ENCODE data around the gene STT3B. TPM values are rescaled to one million over a fixed set of nuclear protein-coding genes. Genes with fewer than 3 reads are reported as not detected.
A peak's percentile ranks its signal among the peaks of the same experiment; 100 is the strongest.
"Not testable (repeated sequence)": the region's sequence is repeated elsewhere in the genome, so short reads cannot be mapped to it uniquely, and the experiment has no call there.

The STT3B gene
- total RNA-seq, 1 donor from 2014 or later: 180 TPM

DNA sequence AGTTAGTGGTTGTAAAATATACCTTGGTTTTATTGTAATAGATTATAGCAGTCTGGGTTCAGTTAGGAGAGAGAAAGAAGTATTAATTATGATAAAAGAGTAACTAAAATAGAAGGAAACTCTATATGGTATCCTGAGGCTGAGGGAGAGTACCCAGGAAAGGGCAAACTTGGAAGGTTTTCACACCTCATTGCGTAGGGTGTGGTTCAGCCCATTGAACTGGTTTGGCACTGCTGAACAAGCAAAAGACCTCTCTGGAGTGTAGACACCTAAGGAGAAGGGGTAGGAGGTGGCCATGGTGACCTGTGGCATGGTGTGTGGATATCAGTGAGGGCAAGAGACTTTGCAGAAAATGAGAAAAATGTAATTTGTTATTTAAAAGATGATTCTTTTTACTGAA, 63.5 kb downstream of the STT3B start:
- DNase-seq (ENCODE audit: extremely low spot score, unreplicated experiment): no peak
- H3K36me3 Mint-ChIP-seq: peaks cover 62% of the 10 kb centered on the region

DNA sequence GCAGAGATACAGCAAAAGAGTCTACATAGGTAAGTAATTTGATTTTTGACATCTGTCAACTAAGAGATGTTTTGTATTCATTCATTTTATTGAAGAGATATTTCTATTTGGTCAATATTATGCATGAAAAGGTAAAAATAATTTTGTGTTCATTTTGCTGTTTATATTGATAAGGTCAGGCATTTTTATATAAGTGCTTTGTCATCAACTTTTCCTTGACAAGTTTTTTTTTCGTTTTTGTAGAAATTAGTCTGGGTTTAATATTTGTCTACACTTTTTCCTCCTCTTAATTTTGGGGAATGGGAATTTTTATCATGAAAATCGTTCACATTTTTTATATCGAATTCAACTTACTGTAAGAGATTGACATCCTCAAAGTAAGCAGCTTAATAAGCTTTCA, 67.7 kb downstream of the STT3B start:
- no peak for DNase-seq (ENCODE audit: extremely low spot score, unreplicated experiment)
- peaks cover 57% of the 10 kb centered on the region for H3K36me3 Mint-ChIP-seq
- no peak overlapping the region for H3K27ac Mint-ChIP-seq
- H3K4me1 Mint-ChIP-seq (ENCODE audit: unreplicated experiment): peaks cover 9% of the 10 kb centered on the region
- TF ChIP-seq, protein P1, sequence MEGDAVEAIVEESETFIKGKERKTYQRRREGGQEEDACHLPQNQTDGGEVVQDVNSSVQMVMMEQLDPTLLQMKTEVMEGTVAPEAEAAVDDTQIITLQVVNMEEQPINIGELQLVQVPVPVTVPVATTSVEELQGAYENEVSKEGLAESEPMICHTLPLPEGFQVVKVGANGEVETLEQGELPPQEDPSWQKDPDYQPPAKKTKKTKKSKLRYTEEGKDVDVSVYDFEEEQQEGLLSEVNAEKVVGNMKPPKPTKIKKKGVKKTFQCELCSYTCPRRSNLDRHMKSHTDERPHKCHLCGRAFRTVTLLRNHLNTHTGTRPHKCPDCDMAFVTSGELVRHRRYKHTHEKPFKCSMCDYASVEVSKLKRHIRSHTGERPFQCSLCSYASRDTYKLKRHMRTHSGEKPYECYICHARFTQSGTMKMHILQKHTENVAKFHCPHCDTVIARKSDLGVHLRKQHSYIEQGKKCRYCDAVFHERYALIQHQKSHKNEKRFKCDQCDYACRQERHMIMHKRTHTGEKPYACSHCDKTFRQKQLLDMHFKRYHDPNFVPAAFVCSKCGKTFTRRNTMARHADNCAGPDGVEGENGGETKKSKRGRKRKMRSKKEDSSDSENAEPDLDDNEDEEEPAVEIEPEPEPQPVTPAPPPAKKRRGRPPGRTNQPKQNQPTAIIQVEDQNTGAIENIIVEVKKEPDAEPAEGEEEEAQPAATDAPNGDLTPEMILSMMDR (conservative IDR thresholded peaks at IDR 0.05): no peak
- no peaks in the 10 kb centered on the region for H3K27me3 Mint-ChIP-seq
- no peaks in the 10 kb centered on the region for H3K9me3 Mint-ChIP-seq
- no peak overlapping the region for H3K4me3 Mint-ChIP-seq

More for the DNA sequence above, 63.5 kb downstream of the STT3B start:
- H3K4me1 Mint-ChIP-seq (ENCODE audit: unreplicated experiment): peaks cover 14% of the 10 kb centered on the region
- TF ChIP-seq, protein P1 (conservative IDR thresholded peaks at IDR 0.05): no peak
- no peaks in the 10 kb centered on the region for H3K9me3 Mint-ChIP-seq
- no peak overlapping the region for H3K27ac Mint-ChIP-seq
- no peaks in the 10 kb centered on the region for H3K27me3 Mint-ChIP-seq
- H3K4me3 Mint-ChIP-seq: no peak overlapping the region

DNA sequence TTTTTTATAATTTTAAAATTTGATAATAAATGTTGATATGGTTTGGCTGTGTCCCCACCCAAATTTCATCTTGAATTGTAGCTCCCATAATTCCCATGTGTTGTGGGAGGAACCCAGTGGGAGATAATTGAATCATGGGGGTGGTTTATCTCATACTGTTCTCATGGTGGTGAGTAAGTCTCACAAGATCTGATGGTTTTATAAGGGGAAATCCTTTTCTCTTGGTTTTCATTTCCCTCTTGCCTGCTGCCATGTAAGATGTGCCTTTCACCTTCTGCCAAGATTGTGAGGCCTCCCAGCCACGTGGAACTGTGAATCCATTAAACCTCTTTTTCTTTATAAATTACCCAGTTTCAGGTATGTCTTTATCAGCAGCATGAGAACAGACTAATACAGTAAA, 72.6 kb downstream of the STT3B start:
- not testable (repeated sequence) for H3K4me3 Mint-ChIP-seq; H3K27ac Mint-ChIP-seq; DNase-seq (ENCODE audit: extremely low spot score, unreplicated experiment); H3K9me3 Mint-ChIP-seq; H3K27me3 Mint-ChIP-seq; H3K4me1 Mint-ChIP-seq (ENCODE audit: unreplicated experiment)
- peaks cover 69% of the 10 kb centered on the region for H3K36me3 Mint-ChIP-seq

DNA sequence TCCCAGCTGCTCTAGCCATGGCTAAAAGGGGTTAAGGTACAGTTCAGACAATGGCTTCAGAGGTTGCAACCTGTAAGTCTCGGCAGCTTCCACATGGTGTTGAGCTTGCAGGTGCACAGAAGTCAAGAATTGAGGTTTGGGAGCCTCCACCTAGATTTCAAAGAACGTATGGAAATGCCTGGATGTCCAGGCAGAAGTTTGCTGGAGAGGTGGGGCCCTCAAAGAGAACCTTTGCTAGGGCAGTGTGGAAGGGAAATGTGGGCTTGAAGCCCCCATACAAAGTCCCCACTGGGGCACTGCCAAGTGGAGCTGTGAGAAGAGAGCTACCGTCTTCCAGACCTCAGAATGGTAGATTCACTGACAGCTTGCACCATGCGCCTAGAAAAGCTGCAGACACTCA, 73.7 kb downstream of the STT3B start:
- Mint-ChIP-seq H3K4me1 (ENCODE audit: unreplicated experiment) (no peaks in the 10 kb centered on the region), H3K27me3 (no peaks in the 10 kb centered on the region), H3K9me3 (peaks cover 13% of the 10 kb centered on the region), H3K4me3 (no peak overlapping the region), H3K36me3 (peaks cover 69% of the 10 kb centered on the region), H3K27ac (no peak overlapping the region)
- TF ChIP-seq, protein P1 (conservative IDR thresholded peaks at IDR 0.05): no peak
- DNase-seq (ENCODE audit: extremely low spot score, unreplicated experiment): no peak

DNA sequence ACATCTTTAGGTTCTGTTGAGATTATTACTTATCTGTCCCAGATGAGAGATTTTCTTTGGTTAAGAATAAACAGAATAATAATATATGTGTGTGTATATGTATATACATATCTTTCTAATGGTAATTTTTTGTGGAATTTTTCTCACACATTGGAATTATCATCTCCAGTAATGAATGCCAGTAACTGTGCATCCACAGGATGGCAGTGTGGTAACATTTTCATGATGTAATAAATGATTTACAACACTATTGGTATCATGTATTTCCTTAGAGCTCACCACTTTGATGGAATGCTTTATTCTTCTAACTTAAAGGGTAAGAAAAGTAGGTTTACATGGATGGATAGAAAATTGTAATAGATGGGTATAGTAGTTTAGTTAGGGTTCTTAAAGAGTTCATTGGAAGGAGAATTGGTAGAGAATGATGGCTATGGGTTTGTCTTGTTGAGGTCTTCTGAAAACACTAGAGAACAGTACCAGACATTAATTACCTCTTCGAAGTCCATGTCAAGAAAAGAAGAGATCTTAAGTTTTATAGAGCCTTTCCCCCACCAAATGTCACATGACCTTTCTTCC, 78.1 kb downstream of the STT3B start:
- no peak for DNase-seq (ENCODE audit: extremely low spot score, unreplicated experiment)

DNA sequence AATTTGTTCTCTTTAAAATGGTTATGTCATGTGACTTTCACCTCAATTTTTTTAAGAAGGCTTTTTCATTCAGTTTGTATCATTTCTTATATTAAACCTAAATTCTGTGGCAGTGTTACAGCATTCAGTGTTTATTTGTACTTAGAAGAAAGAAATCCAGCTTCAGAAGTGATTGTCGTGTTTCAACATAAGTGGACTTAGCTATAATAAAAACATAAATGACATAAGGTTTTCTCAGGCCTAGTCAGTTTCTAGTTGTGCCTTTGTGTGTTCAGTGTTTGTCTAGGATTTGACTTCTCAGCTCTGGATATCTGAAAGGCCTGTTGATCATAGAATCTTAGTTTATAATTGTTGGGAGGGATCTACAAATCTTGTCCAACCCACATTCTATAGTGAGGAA, 80.5 kb downstream of the STT3B start:
- Mint-ChIP-seq H3K27me3 (no peaks in the 10 kb centered on the region), H3K27ac (no peak overlapping the region), H3K36me3 (peaks cover 39% of the 10 kb centered on the region), H3K4me1 (ENCODE audit: unreplicated experiment) (peaks cover 4% of the 10 kb centered on the region), H3K9me3 (peaks cover 19% of the 10 kb centered on the region), H3K4me3 (no peak overlapping the region)
- DNase-seq (ENCODE audit: extremely low spot score, unreplicated experiment): no peak
- TF ChIP-seq, protein P1 (conservative IDR thresholded peaks at IDR 0.05): no peak

More for the DNA sequence above, 78.1 kb downstream of the STT3B start:
- H3K9me3 Mint-ChIP-seq: peaks cover 22% of the 10 kb centered on the region
- peaks cover 4% of the 10 kb centered on the region for H3K4me1 Mint-ChIP-seq (ENCODE audit: unreplicated experiment)
- no peaks in the 10 kb centered on the region for H3K27me3 Mint-ChIP-seq
- H3K27ac Mint-ChIP-seq: no peak overlapping the region
- TF ChIP-seq, protein P1 (conservative IDR thresholded peaks at IDR 0.05): peak; percentile 71
- H3K4me3 Mint-ChIP-seq: no peak overlapping the region
- H3K36me3 Mint-ChIP-seq: peaks cover 61% of the 10 kb centered on the region
